ENCODE results near the gene CLPSL2. TPM values are rescaled to one million over a fixed set of nuclear protein-coding genes. Genes with fewer than 3 reads are reported as not detected.

Gene CLPSL2
- total RNA-seq, 5 donors from 2014 or later (not counting 1 experiment from before 2014, with no cell fraction given): not detected

DNA sequence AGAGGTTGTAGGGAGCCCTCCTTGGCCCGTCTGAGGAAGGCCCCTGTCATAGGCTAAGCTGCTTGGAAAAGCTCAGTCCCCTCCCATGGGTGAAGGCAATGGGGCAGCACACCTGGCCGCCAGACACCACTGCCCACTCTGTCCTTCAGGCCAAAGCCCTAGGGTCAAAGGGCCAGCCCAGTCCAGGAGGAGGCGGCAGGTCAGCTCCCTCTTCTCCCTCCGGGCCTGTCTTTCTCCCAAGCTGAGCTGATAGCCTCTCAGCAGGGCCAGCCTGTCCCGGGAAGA lies 5.1 kb upstream of the CLPSL2 start:
- CTCF ChIA-PET: no interaction called here
- Mint-ChIP-seq H3K36me3 (no peaks in the 10 kb centered on the region), H3K4me3 (no peak overlapping the region)

DNA sequence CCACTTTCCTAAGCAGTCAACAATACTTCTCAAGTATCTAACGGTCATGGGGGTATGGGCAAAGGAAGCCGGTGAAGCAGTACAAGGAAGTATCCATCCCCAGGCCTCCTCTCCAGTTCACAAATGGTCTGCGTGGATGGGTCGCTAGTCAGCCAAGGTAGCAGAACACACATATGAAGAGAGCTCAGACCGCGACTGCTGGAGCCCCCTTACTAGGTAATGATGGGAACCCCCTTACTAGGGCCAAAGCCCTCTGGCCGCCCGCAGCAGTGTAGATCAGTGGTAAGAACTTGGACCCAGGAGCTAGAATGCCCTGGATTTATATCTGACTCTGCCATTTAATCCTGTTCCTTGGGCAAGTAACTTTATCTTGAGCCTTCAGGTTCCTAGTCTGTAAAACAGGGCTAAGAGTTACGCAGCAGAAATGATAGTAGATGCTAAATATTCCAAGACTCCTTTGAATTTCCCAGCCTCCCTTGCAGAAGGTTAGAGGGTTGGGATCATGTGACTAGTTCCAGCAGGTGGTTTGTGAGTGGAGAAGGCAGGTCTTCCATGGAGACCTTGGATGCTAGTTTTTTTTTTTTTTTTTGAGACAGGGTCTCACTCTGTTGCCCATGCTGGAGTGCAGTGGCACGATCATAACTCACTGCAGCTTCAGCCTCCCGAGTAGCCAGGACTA lies 2.1 kb upstream of the CLPSL2 start:
- no peak for DNase-seq
- Histone ChIP-seq H3K36me3 (ENCODE audit: control insufficient read depth in 2 of 2, extremely low read depth in 1 of 2, insufficient read depth in 1 of 2, low read length in 1 of 2) (no peaks in the 10 kb centered on the region), H3K9me3 (no peaks in the 10 kb centered on the region), H3K27me3 (replicated peaks in 1 of 2; ENCODE audit: control insufficient read depth in 2 of 2, extremely low read depth in 1 of 2, insufficient read depth in 2 of 2, low read length in 1 of 2) (peaks cover 0 to 55% of the 10 kb centered on the region in 2 experiments), H3K27ac (ENCODE audit: low read length) (no peak overlapping the region), H3K4me1 (ENCODE audit: control insufficient read depth in 1 of 2, extremely low read depth in 1 of 2, insufficient read depth in 2 of 2, low read length in 2 of 2) (peaks cover 0 to 10% of the 10 kb centered on the region in 2 experiments), H3K4me3 (ENCODE audit: control insufficient read depth in 1 of 2, extremely low read depth in 1 of 2, low read length in 1 of 2) (no peak overlapping the region)
- ATAC-seq (replicated peaks in 1 of 4): no peak
- CTCF ChIA-PET: no interaction called here
- Mint-ChIP-seq H3K9me3 (no peaks in the 10 kb centered on the region), H3K36me3 (no peaks in the 10 kb centered on the region), H3K4me1 (peaks cover 5 to 9% (median 7%) of the 10 kb centered on the region in 3 donors), H3K4me3 (no peak overlapping the region), H3K27me3 (peaks cover 25 to 28% of the 10 kb centered on the region in 2 donors), H3K27ac (no peak overlapping the region)
- WGBS (ENCODE audit: insufficient coverage): 88% methylated on average over 4 of the region's 11 CpGs
- POLR2A ChIA-PET: no interaction called here

More for the DNA sequence above, 5.1 kb upstream of the CLPSL2 start:
- Mint-ChIP-seq H3K27me3 (peaks cover 15 to 16% of the 10 kb centered on the region in 2 donors), H3K4me1 (peaks cover 0 to 2% (median 0%) of the 10 kb centered on the region in 3 donors), H3K27ac (no peak overlapping the region), H3K9me3 (no peaks in the 10 kb centered on the region)
- ATAC-seq (replicated peaks in 1 of 4): no peak
- DNase-seq: no peak
- peaks cover 0 to 31% of the 10 kb centered on the region in 2 experiments for H3K27me3 ChIP-seq (replicated peaks in 1 of 2; ENCODE audit: control insufficient read depth in 2 of 2, extremely low read depth in 1 of 2, insufficient read depth in 2 of 2, low read length in 1 of 2)
- POLR2A ChIA-PET: no interaction called here
- no peak overlapping the region for H3K4me3 ChIP-seq (ENCODE audit: control insufficient read depth in 1 of 2, extremely low read depth in 1 of 2, low read length in 1 of 2)
- peaks cover 0 to 3% of the 10 kb centered on the region in 2 experiments for H3K4me1 ChIP-seq (ENCODE audit: control insufficient read depth in 1 of 2, extremely low read depth in 1 of 2, insufficient read depth in 2 of 2, low read length in 2 of 2)
- no peaks in the 10 kb centered on the region for H3K9me3 ChIP-seq
- H3K36me3 ChIP-seq (ENCODE audit: control insufficient read depth in 2 of 2, extremely low read depth in 1 of 2, insufficient read depth in 1 of 2, low read length in 1 of 2): no peaks in the 10 kb centered on the region
- H3K27ac ChIP-seq (ENCODE audit: low read length): no peak overlapping the region
- 86% methylated on average over 2 of the region's 5 CpGs for WGBS (ENCODE audit: insufficient coverage)

DNA sequence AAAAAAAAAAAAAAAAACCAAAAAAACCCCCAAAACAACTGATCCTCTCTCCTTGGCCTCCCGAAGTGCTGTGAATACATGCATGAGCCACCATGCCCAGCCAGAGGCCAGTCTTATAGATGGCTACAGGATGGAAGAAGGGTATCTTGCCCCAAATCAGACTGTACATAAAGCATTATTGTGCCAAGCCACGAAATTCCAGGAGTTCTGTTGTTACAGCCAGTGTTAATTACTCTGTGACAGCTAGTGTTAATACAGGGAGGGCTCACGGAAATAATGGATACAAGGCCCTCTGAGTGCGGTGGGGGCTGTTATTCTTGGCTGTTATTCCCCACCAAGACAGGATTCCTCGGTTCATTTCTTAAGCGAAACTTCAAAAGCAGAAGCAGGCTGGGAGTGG lies 1.4 kb upstream of the CLPSL2 start:
- no peak overlapping the region for H3K4me3 Mint-ChIP-seq
- ATAC-seq (replicated peaks in 1 of 4) (no peak), DNase-seq (no peak)
- H3K36me3 Mint-ChIP-seq: no peaks in the 10 kb centered on the region
- Histone ChIP-seq H3K4me1 (ENCODE audit: control insufficient read depth in 1 of 2, extremely low read depth in 1 of 2, insufficient read depth in 2 of 2, low read length in 2 of 2) (peaks cover 0 to 10% of the 10 kb centered on the region in 2 experiments), H3K27me3 (replicated peaks in 1 of 2; ENCODE audit: control insufficient read depth in 2 of 2, extremely low read depth in 1 of 2, insufficient read depth in 2 of 2, low read length in 1 of 2) (peaks cover 0 to 57% of the 10 kb centered on the region in 2 experiments), H3K4me3 (ENCODE audit: control insufficient read depth in 1 of 2, extremely low read depth in 1 of 2, low read length in 1 of 2) (no peak overlapping the region), H3K27ac (ENCODE audit: low read length) (no peak overlapping the region), H3K36me3 (ENCODE audit: control insufficient read depth in 2 of 2, extremely low read depth in 1 of 2, insufficient read depth in 1 of 2, low read length in 1 of 2) (no peaks in the 10 kb centered on the region), H3K9me3 (no peaks in the 10 kb centered on the region)
- H3K27ac Mint-ChIP-seq: no peak overlapping the region
- peaks cover 5 to 9% (median 7%) of the 10 kb centered on the region in 3 donors for H3K4me1 Mint-ChIP-seq
- ChIA-PET CTCF (no interaction called here), POLR2A (no interaction called here)
- 80% methylated on average over 5 of the region's 6 CpGs for WGBS (ENCODE audit: insufficient coverage)
- H3K9me3 Mint-ChIP-seq: no peaks in the 10 kb centered on the region
- H3K27me3 Mint-ChIP-seq: peaks cover 25 to 33% of the 10 kb centered on the region in 2 donors

DNA sequence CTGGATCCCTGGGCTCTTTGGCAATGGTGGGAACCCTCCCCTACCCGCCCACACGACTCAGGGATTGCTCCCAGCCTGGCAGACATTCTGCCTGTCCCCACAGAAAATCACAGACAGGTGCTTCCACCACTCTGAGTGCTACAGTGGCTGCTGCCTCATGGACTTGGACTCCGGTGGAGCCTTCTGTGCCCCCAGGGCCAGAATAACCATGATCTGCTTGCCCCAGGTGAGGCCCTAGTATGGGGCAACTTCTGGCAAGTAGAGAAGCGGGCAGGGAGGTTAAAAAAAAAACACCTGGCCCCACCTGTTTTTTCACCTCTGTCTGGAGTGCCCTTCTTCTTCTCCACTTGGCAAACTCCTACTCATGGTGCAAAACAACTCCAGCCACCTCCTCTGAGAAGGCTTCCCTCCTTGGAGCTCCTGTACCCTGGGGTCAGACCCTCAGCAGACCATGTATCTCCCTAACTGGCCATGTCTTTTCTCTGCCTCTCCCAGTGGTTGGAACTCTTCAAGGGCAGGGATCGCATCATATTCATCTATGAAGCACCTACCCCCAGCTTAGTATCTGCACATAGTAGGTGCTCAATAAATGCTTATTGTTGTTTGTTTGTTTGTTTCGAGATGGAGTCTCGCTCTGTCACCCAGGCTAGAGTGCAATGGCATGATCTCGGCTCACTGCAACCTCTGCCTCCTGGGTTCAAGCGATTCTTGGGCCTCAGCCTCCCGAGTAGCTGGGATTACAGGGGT lies 1.1 kb downstream of the CLPSL2 start:
- DNase-seq: no peak
- Histone ChIP-seq H3K4me1 (ENCODE audit: control insufficient read depth in 1 of 2, extremely low read depth in 1 of 2, insufficient read depth in 2 of 2, low read length in 2 of 2) (peaks cover 0 to 10% of the 10 kb centered on the region in 2 experiments), H3K36me3 (ENCODE audit: control insufficient read depth in 2 of 2, extremely low read depth in 1 of 2, insufficient read depth in 1 of 2, low read length in 1 of 2) (no peaks in the 10 kb centered on the region), H3K27me3 (replicated peaks in 1 of 2; ENCODE audit: control insufficient read depth in 2 of 2, extremely low read depth in 1 of 2, insufficient read depth in 2 of 2, low read length in 1 of 2) (peaks cover 0 to 55% of the 10 kb centered on the region in 2 experiments), H3K27ac (ENCODE audit: low read length) (no peak overlapping the region), H3K9me3 (no peaks in the 10 kb centered on the region), H3K4me3 (ENCODE audit: control insufficient read depth in 1 of 2, extremely low read depth in 1 of 2, low read length in 1 of 2) (no peak overlapping the region)
- Mint-ChIP-seq H3K36me3 (no peaks in the 10 kb centered on the region), H3K27ac (peak overlapping the region in 1 of 2 donors; percentile 44), H3K4me3 (peak overlapping the region; percentile 28 to 58 (median 53)), H3K27me3 (peaks cover 30 to 40% of the 10 kb centered on the region in 2 donors), H3K9me3 (no peaks in the 10 kb centered on the region), H3K4me1 (peaks cover 5 to 9% (median 7%) of the 10 kb centered on the region in 3 donors)
- POLR2A ChIA-PET: no interaction called here
- CTCF ChIA-PET: no interaction called here
- ATAC-seq (replicated peaks in 1 of 4): no peak
- 89% methylated on average over 7 of the region's 10 CpGs for WGBS (ENCODE audit: insufficient coverage)

DNA sequence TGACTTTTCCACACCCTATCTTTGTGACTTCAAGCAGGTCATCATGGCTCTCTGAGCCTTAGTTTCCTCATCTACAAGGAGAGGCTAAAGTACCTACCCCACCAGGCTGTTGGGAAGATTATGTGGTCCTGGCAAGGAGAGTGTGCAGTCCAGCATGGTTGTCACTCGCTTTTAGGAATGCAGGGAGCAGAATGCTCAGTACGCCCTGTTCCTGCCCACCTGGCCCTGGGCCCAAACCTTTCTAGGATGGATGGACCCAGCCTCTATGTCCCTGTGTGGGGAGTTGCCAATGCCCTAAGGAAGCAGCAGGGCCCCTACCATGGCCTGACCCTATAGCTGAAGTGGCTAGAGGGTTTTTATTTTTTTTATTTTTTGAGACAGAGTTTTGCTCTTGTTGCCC lies 2.0 kb downstream of the CLPSL2 start:
- no peak for DNase-seq
- peaks cover 30 to 40% of the 10 kb centered on the region in 2 donors for H3K27me3 Mint-ChIP-seq
- no peak overlapping the region for H3K27ac Mint-ChIP-seq
- Histone ChIP-seq H3K4me1 (ENCODE audit: control insufficient read depth in 1 of 2, extremely low read depth in 1 of 2, insufficient read depth in 2 of 2, low read length in 2 of 2) (peaks cover 0 to 10% of the 10 kb centered on the region in 2 experiments), H3K27ac (ENCODE audit: low read length) (no peak overlapping the region), H3K9me3 (no peaks in the 10 kb centered on the region), H3K36me3 (ENCODE audit: control insufficient read depth in 2 of 2, extremely low read depth in 1 of 2, insufficient read depth in 1 of 2, low read length in 1 of 2) (no peaks in the 10 kb centered on the region), H3K27me3 (replicated peaks in 1 of 2; ENCODE audit: control insufficient read depth in 2 of 2, extremely low read depth in 1 of 2, insufficient read depth in 2 of 2, low read length in 1 of 2) (peaks cover 0 to 54% of the 10 kb centered on the region in 2 experiments), H3K4me3 (ENCODE audit: control insufficient read depth in 1 of 2, extremely low read depth in 1 of 2, low read length in 1 of 2) (no peak overlapping the region)
- no peaks in the 10 kb centered on the region for H3K36me3 Mint-ChIP-seq
- ChIA-PET POLR2A (no interaction called here), CTCF (no interaction called here)
- peaks cover 5 to 9% (median 7%) of the 10 kb centered on the region in 3 donors for H3K4me1 Mint-ChIP-seq
- H3K9me3 Mint-ChIP-seq: no peaks in the 10 kb centered on the region
- ATAC-seq (replicated peaks in 1 of 4): no peak
- 94% methylated on average over 2 of the region's 2 CpGs for WGBS (ENCODE audit: insufficient coverage)
- peak overlapping the region in 1 of 3 donors; percentile 53 for H3K4me3 Mint-ChIP-seq

DNA sequence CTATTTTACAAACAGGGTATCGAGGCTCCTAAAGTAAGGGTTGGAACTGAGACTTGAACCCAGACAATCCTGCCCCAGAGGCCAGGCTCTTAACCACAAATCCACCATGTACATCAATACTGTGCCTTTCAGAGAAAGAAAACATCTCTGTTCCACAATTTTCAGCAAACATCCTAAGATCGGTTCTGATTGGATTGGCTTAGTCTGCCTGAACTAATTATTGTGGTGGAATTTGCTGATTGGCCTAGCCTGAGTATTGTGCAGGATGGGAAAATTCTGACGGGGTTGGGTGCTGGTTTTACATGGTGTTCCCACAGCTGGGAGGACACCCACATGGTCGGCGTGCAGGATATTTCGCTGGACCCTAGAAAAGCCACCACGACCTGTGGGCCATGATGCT lies 4.3 kb downstream of the CLPSL2 start, which contains the start of gene CLPSL1:
Gene CLPSL1 (plus strand): TSS at position 301 of the 400 bp plus-strand sequence. CDS start 92 bp downstream, at position 393.
- Mint-ChIP-seq H3K36me3 (no peaks in the 10 kb centered on the region), H3K27ac (no peak within 1 kb of the TSS), H3K4me1 (peaks cover 5 to 9% (median 6%) of the 10 kb centered on the region in 3 donors), H3K4me3 (no peak within 1 kb of the TSS), H3K27me3 (peaks cover 32 to 34% of the 10 kb centered on the region in 2 donors), H3K9me3 (no peaks in the 10 kb centered on the region)
- Histone ChIP-seq H3K27ac (ENCODE audit: low read length) (no peak within 1 kb of the TSS), H3K27me3 (replicated peaks in 1 of 2; ENCODE audit: control insufficient read depth in 2 of 2, extremely low read depth in 1 of 2, insufficient read depth in 2 of 2, low read length in 1 of 2) (peaks cover 0 to 40% of the 10 kb centered on the region in 2 experiments), H3K4me1 (ENCODE audit: control insufficient read depth in 1 of 2, extremely low read depth in 1 of 2, insufficient read depth in 2 of 2, low read length in 2 of 2) (peaks cover 0 to 10% of the 10 kb centered on the region in 2 experiments), H3K9me3 (no peaks in the 10 kb centered on the region), H3K4me3 (ENCODE audit: control insufficient read depth in 1 of 2, extremely low read depth in 1 of 2, low read length in 1 of 2) (no peak within 1 kb of the TSS), H3K36me3 (ENCODE audit: control insufficient read depth in 2 of 2, extremely low read depth in 1 of 2, insufficient read depth in 1 of 2, low read length in 1 of 2) (no peaks in the 10 kb centered on the region)
- DNase-seq: no peak
- no peak for ATAC-seq (replicated peaks in 1 of 4)
- 73% methylated on average over 4 of the region's 7 CpGs for WGBS (ENCODE audit: insufficient coverage)
- ChIA-PET POLR2A (no interaction called here), CTCF (no interaction called here)

Measured in T-cell (primary cell).